ENCODE measurements around the gene HES1. TPM values are rescaled to one million over a fixed set of nuclear protein-coding genes. Genes with fewer than 3 reads are reported as not detected.

Gene HES1
- total RNA-seq, 1 donor from 2014 or later = 142 TPM

GRCh38 chr3:194121891-194122631 is 13.9 kb upstream of the HES1 start:
- no peak for DNase-seq (ENCODE audit: low spot score, unreplicated experiment)
- no peaks in the 10 kb centered on the region for H3K9me3 Mint-ChIP-seq (ENCODE audit: low read depth)
- H3K27ac Mint-ChIP-seq = peak overlapping the region; percentile 87
- TF ChIP-seq, protein P1, sequence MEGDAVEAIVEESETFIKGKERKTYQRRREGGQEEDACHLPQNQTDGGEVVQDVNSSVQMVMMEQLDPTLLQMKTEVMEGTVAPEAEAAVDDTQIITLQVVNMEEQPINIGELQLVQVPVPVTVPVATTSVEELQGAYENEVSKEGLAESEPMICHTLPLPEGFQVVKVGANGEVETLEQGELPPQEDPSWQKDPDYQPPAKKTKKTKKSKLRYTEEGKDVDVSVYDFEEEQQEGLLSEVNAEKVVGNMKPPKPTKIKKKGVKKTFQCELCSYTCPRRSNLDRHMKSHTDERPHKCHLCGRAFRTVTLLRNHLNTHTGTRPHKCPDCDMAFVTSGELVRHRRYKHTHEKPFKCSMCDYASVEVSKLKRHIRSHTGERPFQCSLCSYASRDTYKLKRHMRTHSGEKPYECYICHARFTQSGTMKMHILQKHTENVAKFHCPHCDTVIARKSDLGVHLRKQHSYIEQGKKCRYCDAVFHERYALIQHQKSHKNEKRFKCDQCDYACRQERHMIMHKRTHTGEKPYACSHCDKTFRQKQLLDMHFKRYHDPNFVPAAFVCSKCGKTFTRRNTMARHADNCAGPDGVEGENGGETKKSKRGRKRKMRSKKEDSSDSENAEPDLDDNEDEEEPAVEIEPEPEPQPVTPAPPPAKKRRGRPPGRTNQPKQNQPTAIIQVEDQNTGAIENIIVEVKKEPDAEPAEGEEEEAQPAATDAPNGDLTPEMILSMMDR (IDR thresholded peaks at IDR 0.05; ENCODE audit: unreplicated experiment) = no peak
- no peaks in the 10 kb centered on the region for H3K36me3 Mint-ChIP-seq (ENCODE audit: insufficient read depth)
- H3K4me3 Mint-ChIP-seq (ENCODE audit: low read depth) = no peak overlapping the region
- peaks cover 1% of the 10 kb centered on the region for H3K27me3 Mint-ChIP-seq
- peaks cover 60% of the 10 kb centered on the region for H3K4me1 Mint-ChIP-seq (ENCODE audit: low read depth)

- DNase-seq (ENCODE audit: low spot score, unreplicated experiment) = no peak
- Mint-ChIP-seq H3K27me3 (peaks cover 4% of the 10 kb centered on the region), H3K36me3 (ENCODE audit: insufficient read depth) (no peaks in the 10 kb centered on the region), H3K27ac (peak overlapping the region; percentile 91), H3K9me3 (ENCODE audit: low read depth) (no peaks in the 10 kb centered on the region), H3K4me1 (ENCODE audit: low read depth) (peaks cover 51% of the 10 kb centered on the region), H3K4me3 (ENCODE audit: low read depth) (no peak overlapping the region)
- TF ChIP-seq, protein P1 (IDR thresholded peaks at IDR 0.05; ENCODE audit: unreplicated experiment) = no peak
These were observed 12.2 kb upstream of the HES1 start for GRCh38 chr3:194123726-194124125.

DNA sequence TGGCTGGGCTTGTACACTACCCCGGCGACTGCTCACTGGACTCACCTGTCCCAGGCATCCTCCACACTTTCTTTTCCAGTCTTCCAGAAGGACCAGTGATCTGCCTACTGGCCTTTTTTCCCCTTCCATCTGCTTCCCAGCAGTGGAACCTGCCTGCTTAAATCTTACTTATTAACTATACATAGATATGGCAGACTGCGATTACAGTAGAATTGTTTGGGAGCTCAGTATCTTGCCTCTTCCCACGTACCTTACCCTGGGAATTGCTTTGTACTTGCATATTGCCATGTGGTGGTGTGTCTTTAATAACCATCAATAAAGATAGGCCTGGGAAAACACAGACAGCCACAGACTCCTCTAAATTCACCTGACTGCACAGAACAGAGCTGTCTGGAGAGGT is 11.8 kb upstream of the HES1 start:
- DNase-seq (ENCODE audit: low spot score, unreplicated experiment) = no peak
- H3K27me3 Mint-ChIP-seq = peaks cover 4% of the 10 kb centered on the region
- peak overlapping the region; percentile 91 for H3K27ac Mint-ChIP-seq
- TF ChIP-seq, protein P1 (IDR thresholded peaks at IDR 0.05; ENCODE audit: unreplicated experiment) = no peak
- H3K4me1 Mint-ChIP-seq (ENCODE audit: low read depth) = peaks cover 48% of the 10 kb centered on the region
- no peaks in the 10 kb centered on the region for H3K36me3 Mint-ChIP-seq (ENCODE audit: insufficient read depth)
- no peak overlapping the region for H3K4me3 Mint-ChIP-seq (ENCODE audit: low read depth)
- no peaks in the 10 kb centered on the region for H3K9me3 Mint-ChIP-seq (ENCODE audit: low read depth)

DNA sequence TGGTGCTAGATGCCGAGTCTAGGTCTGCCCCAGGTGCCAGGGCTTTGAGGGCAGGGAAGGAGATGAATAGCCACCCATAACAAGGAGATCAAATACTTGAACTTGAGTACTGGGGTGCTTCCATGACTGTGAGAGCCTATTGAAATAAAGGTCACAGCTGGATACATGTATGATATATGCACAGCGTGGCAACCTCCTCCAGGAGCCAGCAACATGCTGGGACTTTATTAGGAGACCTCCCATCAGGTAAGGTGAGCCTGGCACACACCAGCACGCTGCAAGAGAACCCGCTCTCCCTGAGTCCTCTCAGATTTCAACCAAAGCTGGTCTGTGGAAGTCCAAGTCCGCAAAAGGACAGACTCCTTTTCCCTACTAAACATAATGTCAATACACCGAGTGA is 10.5 kb upstream of the HES1 start:
- H3K9me3 Mint-ChIP-seq (ENCODE audit: low read depth) = no peaks in the 10 kb centered on the region
- peaks cover 51% of the 10 kb centered on the region for H3K4me1 Mint-ChIP-seq (ENCODE audit: low read depth)
- no peak for DNase-seq (ENCODE audit: low spot score, unreplicated experiment)
- H3K27ac Mint-ChIP-seq = no peak overlapping the region
- H3K36me3 Mint-ChIP-seq (ENCODE audit: insufficient read depth) = no peaks in the 10 kb centered on the region
- H3K27me3 Mint-ChIP-seq = peaks cover 4% of the 10 kb centered on the region
- no peak overlapping the region for H3K4me3 Mint-ChIP-seq (ENCODE audit: low read depth)
- TF ChIP-seq, protein P1 (IDR thresholded peaks at IDR 0.05; ENCODE audit: unreplicated experiment) = no peak

DNA sequence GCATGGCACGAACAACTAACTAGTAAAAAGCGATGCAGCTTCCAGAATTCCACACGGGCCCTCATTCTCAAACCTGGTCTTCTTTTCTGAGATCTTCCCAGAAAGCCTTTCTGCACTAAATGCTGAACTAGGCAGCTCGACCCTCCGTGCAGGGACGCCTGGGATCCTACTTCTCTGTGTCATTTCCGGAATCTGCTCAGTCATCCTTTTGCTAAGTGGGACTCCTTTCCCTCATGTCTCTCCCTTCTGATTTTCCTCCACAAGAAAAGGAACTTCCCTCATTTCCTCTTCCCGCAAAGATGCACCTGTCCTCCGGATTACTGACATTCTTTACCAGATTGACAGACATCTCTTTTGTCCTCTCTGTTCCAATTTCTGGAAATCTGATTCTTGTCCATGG is 9.2 kb upstream of the HES1 start:
- no peak for DNase-seq (ENCODE audit: low spot score, unreplicated experiment)
- Mint-ChIP-seq H3K4me1 (ENCODE audit: low read depth) (peaks cover 51% of the 10 kb centered on the region), H3K9me3 (ENCODE audit: low read depth) (no peaks in the 10 kb centered on the region), H3K36me3 (ENCODE audit: insufficient read depth) (no peaks in the 10 kb centered on the region), H3K27me3 (peaks cover 4% of the 10 kb centered on the region), H3K4me3 (ENCODE audit: low read depth) (no peak overlapping the region), H3K27ac (no peak overlapping the region)
- TF ChIP-seq, protein P1 (IDR thresholded peaks at IDR 0.05; ENCODE audit: unreplicated experiment) = no peak

Measured in progenitor cell of endocrine pancreas (in vitro differentiated cells).